Activated CD8-positive, alpha-beta memory T cell treated with anti-CD3 and anti-CD28 coated beads, Interleukin-2, amount 10 ng/mL, durations not matched to agents 7 days and 5 days (primary cell): ENCODE measurements around the gene PAK5. TPM values are rescaled to one million over a fixed set of nuclear protein-coding genes. Genes with fewer than 3 reads are reported as not detected.

Experiments
- ATAC-seq: fragments of 150-1000 bp; cut with Tn5 transposase; one replicate; pipeline ENCODE4 v1.10.0; 2021; ENCODE audit warnings: moderate library complexity
- CTCF ChIA-PET: fragments of 350-600 bp; sonication (Branson Sonifier 250); formaldehyde crosslinking; loops from one replicate; lab custom pipeline; 2021; ENCODE audit warnings: antibody characterized with exemption; lab: Charles Lee
- DNase-seq: peaks from one replicate; pipeline ENCODE4 v3.0.0-alpha.2; 2020
- H3K27ac Mint-ChIP-seq: one replicate; pipeline ENCODE4 v1.8.0; 2021; ENCODE audit warnings: mild to moderate bottlenecking, mixed read lengths
- H3K27me3 Mint-ChIP-seq: one replicate; pipeline ENCODE4 v1.8.0; 2021; ENCODE audit warnings: mixed read lengths
- H3K36me3 Mint-ChIP-seq: one replicate; pipeline ENCODE4 v1.8.0; 2021; ENCODE audit warnings: mild to moderate bottlenecking, mixed read lengths
- H3K4me1 Mint-ChIP-seq: one replicate; pipeline ENCODE4 v1.8.0; 2021; ENCODE audit warnings: mixed read lengths
- H3K4me3 Mint-ChIP-seq: one replicate; pipeline ENCODE4 v1.8.0; 2021; ENCODE audit warnings: mild to moderate bottlenecking, moderate library complexity, mixed read lengths
- H3K9me3 Mint-ChIP-seq: one replicate; pipeline ENCODE4 v1.8.0; 2022; ENCODE audit warnings: low read depth, mixed read lengths
- total RNA-seq, 2 experiments: library from RNA; stranded (reverse); gene quantifications; one replicate each; pipeline ENCODE4 v1.2.3, GENCODE V29; 2021

Gene PAK5
- total RNA-seq, 2 experiments from 2014 or later, result not detected

GRCh38 chr20:9616833-9617461 lies 221.9 kb downstream of the PAK5 start:
- Mint-ChIP-seq H3K9me3 (no peaks in the 10 kb centered on the region), H3K27ac (no peak overlapping the region), H3K4me1 (no peaks in the 10 kb centered on the region), H3K36me3 (no peaks in the 10 kb centered on the region), H3K4me3 (no peak overlapping the region), H3K27me3 (no peaks in the 10 kb centered on the region)
- CTCF ChIA-PET, result interaction anchor here (0.7 to 2.3 kb wide), 14 partner anchors 9 to 473 kb away, joined by 3 to 32 read pairs (median 4); no protein-coding TSS in a partner anchor
- DNase-seq (peak; percentile 65), ATAC-seq (peak; percentile 45)

- ATAC-seq (no peak), DNase-seq (no peak)
- CTCF ChIA-PET, result interaction anchor here (0.8 to 2.3 kb wide), 12 partner anchors 9 to 474 kb away, joined by 3 to 32 read pairs (median 4); no protein-coding TSS in a partner anchor
- Mint-ChIP-seq H3K27ac (no peak overlapping the region), H3K36me3 (no peaks in the 10 kb centered on the region), H3K4me1 (no peaks in the 10 kb centered on the region), H3K27me3 (no peaks in the 10 kb centered on the region), H3K9me3 (no peaks in the 10 kb centered on the region), H3K4me3 (no peak overlapping the region)
Observed at GRCh38 chr20:9616455-9616805, 222.4 kb downstream of the PAK5 start.

GRCh38 chr20:9615766-9616454 lies 223.0 kb downstream of the PAK5 start:
- DNase-seq, result no peak
- ATAC-seq, result no peak
- Mint-ChIP-seq H3K27ac (no peak overlapping the region), H3K36me3 (no peaks in the 10 kb centered on the region), H3K4me1 (no peaks in the 10 kb centered on the region), H3K9me3 (no peaks in the 10 kb centered on the region), H3K4me3 (no peak overlapping the region), H3K27me3 (no peaks in the 10 kb centered on the region)
- CTCF ChIA-PET, result no interaction called here

GRCh38 chr20:9615118-9615517 lies 223.8 kb downstream of the PAK5 start:
- Mint-ChIP-seq H3K4me3 (no peak overlapping the region), H3K36me3 (no peaks in the 10 kb centered on the region), H3K27me3 (no peaks in the 10 kb centered on the region), H3K4me1 (no peaks in the 10 kb centered on the region), H3K27ac (no peak overlapping the region), H3K9me3 (no peaks in the 10 kb centered on the region)
- DNase-seq (no peak), ATAC-seq (no peak)
- CTCF ChIA-PET, result interaction anchor here (1.6 kb wide), 1 partner anchor 207 kb away, joined by 5 read pairs; no protein-coding TSS in a partner anchor

- DNase-seq (no peak), ATAC-seq (no peak)
- Mint-ChIP-seq H3K9me3 (no peaks in the 10 kb centered on the region), H3K4me3 (no peak overlapping the region), H3K36me3 (no peaks in the 10 kb centered on the region), H3K27me3 (no peaks in the 10 kb centered on the region), H3K27ac (no peak overlapping the region), H3K4me1 (no peaks in the 10 kb centered on the region)
- CTCF ChIA-PET, result interaction anchor here (1.6 kb wide), 1 partner anchor 206 kb away, joined by 5 read pairs; no protein-coding TSS in a partner anchor
Observed at GRCh38 chr20:9613871-9614270, 225.0 kb downstream of the PAK5 start.

- ATAC-seq (no peak), DNase-seq (no peak)
- Mint-ChIP-seq H3K4me1 (no peaks in the 10 kb centered on the region), H3K27ac (no peak overlapping the region), H3K36me3 (no peaks in the 10 kb centered on the region), H3K9me3 (no peaks in the 10 kb centered on the region), H3K27me3 (no peaks in the 10 kb centered on the region), H3K4me3 (no peak overlapping the region)
- CTCF ChIA-PET, result interaction anchor here (6.3 kb wide), 1 partner anchor 204 kb away, joined by 53 read pairs; no protein-coding TSS in a partner anchor
Observed at GRCh38 chr20:9611921-9612320, 227.0 kb downstream of the PAK5 start.

GRCh38 chr20:9610665-9611064 lies 228.2 kb downstream of the PAK5 start:
- no peaks in the 10 kb centered on the region for H3K9me3 Mint-ChIP-seq
- H3K36me3 Mint-ChIP-seq, result no peaks in the 10 kb centered on the region
- H3K27me3 Mint-ChIP-seq, result no peaks in the 10 kb centered on the region
- no peaks in the 10 kb centered on the region for H3K4me1 Mint-ChIP-seq
- CTCF ChIA-PET, result interaction anchor here (0.7 to 6.3 kb wide), 5 partner anchors 10 to 205 kb away, joined by 3 to 53 read pairs (median 6); no protein-coding TSS in a partner anchor
- no peak overlapping the region for H3K27ac Mint-ChIP-seq
- H3K4me3 Mint-ChIP-seq, result no peak overlapping the region
- ATAC-seq (no peak), DNase-seq (no peak)

- no peak overlapping the region for H3K27ac Mint-ChIP-seq
- no peaks in the 10 kb centered on the region for H3K9me3 Mint-ChIP-seq
Observed at GRCh38 chr20:9609887-9610502, 228.9 kb downstream of the PAK5 start.

GRCh38 chr20:9608639-9609340 lies 230.1 kb downstream of the PAK5 start:
- H3K4me3 Mint-ChIP-seq, result no peak overlapping the region
- DNase-seq, result no peak
- ATAC-seq, result no peak
- no peak overlapping the region for H3K27ac Mint-ChIP-seq
- CTCF ChIA-PET, result interaction anchor here (6.3 kb wide), 1 partner anchor 201 kb away, joined by 53 read pairs; no protein-coding TSS in a partner anchor
- H3K9me3 Mint-ChIP-seq, result no peaks in the 10 kb centered on the region
- no peaks in the 10 kb centered on the region for H3K36me3 Mint-ChIP-seq
- no peaks in the 10 kb centered on the region for H3K4me1 Mint-ChIP-seq
- no peaks in the 10 kb centered on the region for H3K27me3 Mint-ChIP-seq

More at GRCh38 chr20:9609887-9610502, 228.9 kb downstream of the PAK5 start:
- Mint-ChIP-seq H3K27me3 (no peaks in the 10 kb centered on the region), H3K36me3 (no peaks in the 10 kb centered on the region), H3K4me3 (no peak overlapping the region), H3K4me1 (no peaks in the 10 kb centered on the region)
- CTCF ChIA-PET, result interaction anchor here (0.7 to 6.3 kb wide), 6 partner anchors 11 to 204 kb away, joined by 3 to 53 read pairs (median 4); no protein-coding TSS in a partner anchor
- peak; percentile 64 for DNase-seq
- ATAC-seq, result no peak

GRCh38 chr20:9602847-9603183 lies 236.1 kb downstream of the PAK5 start:
- H3K4me1 Mint-ChIP-seq, result no peaks in the 10 kb centered on the region
- ATAC-seq (no peak), DNase-seq (no peak)
- no peak overlapping the region for H3K27ac Mint-ChIP-seq
- H3K4me3 Mint-ChIP-seq, result no peak overlapping the region
- H3K9me3 Mint-ChIP-seq, result no peaks in the 10 kb centered on the region
- H3K36me3 Mint-ChIP-seq, result no peaks in the 10 kb centered on the region
- CTCF ChIA-PET, result no interaction called here
- no peaks in the 10 kb centered on the region for H3K27me3 Mint-ChIP-seq

- Mint-ChIP-seq H3K27ac (no peak overlapping the region), H3K27me3 (no peaks in the 10 kb centered on the region), H3K4me3 (no peak overlapping the region), H3K4me1 (no peaks in the 10 kb centered on the region), H3K9me3 (no peaks in the 10 kb centered on the region), H3K36me3 (no peaks in the 10 kb centered on the region)
- CTCF ChIA-PET, result no interaction called here
- ATAC-seq (no peak), DNase-seq (no peak)
Observed at GRCh38 chr20:9600562-9600961, 238.3 kb downstream of the PAK5 start.

- Mint-ChIP-seq H3K9me3 (no peaks in the 10 kb centered on the region), H3K4me1 (no peaks in the 10 kb centered on the region), H3K36me3 (no peaks in the 10 kb centered on the region), H3K4me3 (no peak overlapping the region), H3K27ac (no peak overlapping the region), H3K27me3 (no peaks in the 10 kb centered on the region)
- ATAC-seq, result no peak
- no peak for DNase-seq
- CTCF ChIA-PET, result no interaction called here
Observed at GRCh38 chr20:9597547-9597946, 241.3 kb downstream of the PAK5 start.

GRCh38 chr20:9595763-9596162 lies 243.1 kb downstream of the PAK5 start:
- Mint-ChIP-seq H3K36me3 (no peaks in the 10 kb centered on the region), H3K4me1 (no peaks in the 10 kb centered on the region), H3K4me3 (no peak overlapping the region), H3K27ac (no peak overlapping the region), H3K27me3 (no peaks in the 10 kb centered on the region), H3K9me3 (no peaks in the 10 kb centered on the region)
- no peak for DNase-seq
- ATAC-seq, result no peak
- CTCF ChIA-PET, result interaction anchor here (0.7 kb wide), 1 partner anchor 716 kb away, joined by 3 read pairs; no protein-coding TSS in a partner anchor
